HepG2 (cell line): ENCODE data around the gene LGALS4. TPM values are rescaled to one million over a fixed set of nuclear protein-coding genes. Genes with fewer than 3 reads are reported as not detected.
A peak's percentile ranks its signal among the peaks of the same experiment; 100 is the strongest.

Source experiments
- ARID2 ChIP-seq: sonication (generic); formaldehyde crosslinking; IDR thresholded peaks from 2 replicates; pipeline ENCODE4 v1.8.1; 2022; ENCODE audit warnings: mild to moderate bottlenecking, missing genetic modification reagents, borderline replicate concordance
- ARNT2 ChIP-seq: sonication (generic); formaldehyde crosslinking; IDR thresholded peaks from 2 replicates; pipeline ENCODE4 v1.8.0; 2022; ENCODE audit warnings: mild to moderate bottlenecking, low read depth, missing genetic modification reagents, moderate library complexity
- ARNTL ChIP-seq: sonication (generic); formaldehyde crosslinking; IDR thresholded peaks from 2 replicates; pipeline ENCODE4 v1.4.0; 2020; ENCODE audit warnings: mild to moderate bottlenecking, missing genetic modification reagents
- GTF3A ChIP-seq: sonication (generic); formaldehyde crosslinking; conservative IDR thresholded peaks from 2 replicates; pipeline ENCODE4 v1.4.0; 2020; ENCODE audit warnings: mild to moderate bottlenecking, missing genetic modification reagents
- IKZF4 ChIP-seq: sonication (generic); formaldehyde crosslinking; IDR thresholded peaks from 2 replicates; pipeline ENCODE4 v1.5.1; 2020; ENCODE audit warnings: borderline replicate concordance, mild to moderate bottlenecking, low read depth, missing genetic modification reagents; ENCODE audit errors: not compliant biosample characterization
- LRRFIP1 ChIP-seq: sonication (generic); formaldehyde crosslinking; conservative IDR thresholded peaks from 2 replicates; pipeline ENCODE4 v1.4.0; 2020; ENCODE audit warnings: missing genetic modification reagents
- NFE2 ChIP-seq: sonication (generic); formaldehyde crosslinking; IDR thresholded peaks from 2 replicates; pipeline ENCODE4 v1.4.0; 2020; ENCODE audit warnings: missing genetic modification reagents
- NFE2L1 ChIP-seq: sonication (generic); formaldehyde crosslinking; IDR thresholded peaks from 2 replicates; pipeline ENCODE4 v1.4.0; 2020; ENCODE audit warnings: missing genetic modification reagents, mild to moderate bottlenecking, borderline replicate concordance
- REXO4 ChIP-seq: sonication (generic); formaldehyde crosslinking; IDR thresholded peaks from 2 replicates; pipeline ENCODE4 v1.8.0; 2022; ENCODE audit warnings: missing genetic modification reagents, mild to moderate bottlenecking, borderline replicate concordance
- SETDB1 ChIP-seq: sonication (generic); formaldehyde crosslinking; IDR thresholded peaks from 2 replicates; pipeline ENCODE4 v1.5.1; 2020; ENCODE audit warnings: missing genetic modification reagents, mild to moderate bottlenecking, borderline replicate concordance
- ZC3H13 ChIP-seq: sonication (generic); formaldehyde crosslinking; IDR thresholded peaks from 2 replicates; pipeline ENCODE4 v1.8.1; 2023; ENCODE audit warnings: mild to moderate bottlenecking, missing genetic modification reagents, moderate library complexity
- ZFAT ChIP-seq: sonication (generic); formaldehyde crosslinking; conservative IDR thresholded peaks from 2 replicates; pipeline ENCODE4 v1.8.1; 2023; ENCODE audit warnings: missing genetic modification reagents, inconsistent platforms
- ZFP91 ChIP-seq: sonication (generic); formaldehyde crosslinking; IDR thresholded peaks from 2 replicates; pipeline ENCODE4 v1.9.0; 2022; ENCODE audit warnings: missing genetic modification reagents, mild to moderate bottlenecking, borderline replicate concordance
- ZKSCAN5 ChIP-seq: sonication (generic); formaldehyde crosslinking; IDR thresholded peaks from 2 replicates; pipeline ENCODE4 v1.5.1; 2020; ENCODE audit warnings: mild to moderate bottlenecking, missing genetic modification reagents
- ZNF10 ChIP-seq: sonication (generic); formaldehyde crosslinking; IDR thresholded peaks from 2 replicates; pipeline ENCODE4 v1.4.0; 2020; ENCODE audit warnings: mild to moderate bottlenecking, low read depth, missing genetic modification reagents, borderline replicate concordance
- ZNF3 ChIP-seq: IDR thresholded peaks from 2 replicates; pipeline ENCODE4 v1.7.0; 2017; ENCODE audit warnings: inconsistent platforms
- ZNF570 ChIP-seq: sonication (generic); formaldehyde crosslinking; IDR thresholded peaks from 2 replicates; pipeline ENCODE4 v1.4.0; 2020; ENCODE audit warnings: mild to moderate bottlenecking, missing genetic modification reagents, borderline replicate concordance
- ZNF574 ChIP-seq: sonication (generic); formaldehyde crosslinking; IDR thresholded peaks from 2 replicates; pipeline ENCODE4 v1.4.0; 2020; ENCODE audit warnings: missing genetic modification reagents
- ZNF670 ChIP-seq: sonication (generic); formaldehyde crosslinking; IDR thresholded peaks from 2 replicates; pipeline ENCODE4 v1.8.0; 2022; ENCODE audit warnings: mild to moderate bottlenecking, missing genetic modification reagents, borderline replicate concordance
- ZSCAN29 ChIP-seq: sonication (generic); formaldehyde crosslinking; conservative IDR thresholded peaks from 2 replicates; pipeline ENCODE4 v1.4.0; 2020; ENCODE audit warnings: mild to moderate bottlenecking, missing genetic modification reagents
- ZSCAN30 ChIP-seq: sonication (generic); formaldehyde crosslinking; IDR thresholded peaks from 2 replicates; pipeline ENCODE4 v1.5.0; 2020; ENCODE audit warnings: mild to moderate bottlenecking, missing genetic modification reagents
- ZZZ3 ChIP-seq: sonication (generic); formaldehyde crosslinking; IDR thresholded peaks from 2 replicates; pipeline ENCODE4 v1.4.0; 2020; ENCODE audit warnings: missing genetic modification reagents, mild to moderate bottlenecking, borderline replicate concordance
- polyA plus RNA-seq, 8 experiments: library from polyadenylated mRNA; depleted of rRNA in 3 of 8; stranded (reverse) in 7 of 8; unstranded in 1 of 8; fragments of >200 nt; fragmentation: Illumina TruSeq in 4 of 8; extraction: Trizol in 4 of 8; gene quantifications; 2 replicates each; pipeline versions ENCODE4 v1.2.1 to v1.2.3, GENCODE V29; 2011 to 2016; ENCODE audit warnings: low read depth in 4 of 8, missing spikeins in 1 of 8, mixed read lengths in 1 of 8; ENCODE audit not compliant: insufficient read depth in 1 of 8
- total RNA-seq, 5 experiments: library from RNA; depleted of rRNA; stranded (reverse); fragments of >200 nt; fragmentation: Illumina TruSeq; extraction: Trizol; gene quantifications; 2 replicates each; pipeline ENCODE4 v1.2.3, GENCODE V29; 2016; ENCODE audit warnings: low read depth in 1 of 5

LGALS4 gene
- total and polyA plus RNA-seq, 2 of the 13 experiments (the other 11 are each of a cell fraction or from before 2014, with no cell fraction given) = 0.24 to 0.71 TPM

- TF ChIP-seq NFE2L1 (CRISPR knock-in tag) (no peak), REXO4 (no peak), ZC3H13 (CRISPR knock-in tag) (peak; percentile 83; the same call in 1 of the 2 replicates), ZZZ3 (CRISPR knock-in tag) (no peak), ZNF570 (CRISPR knock-in tag) (no peak), ZNF670 (CRISPR knock-in tag) (peak; percentile 91; the same call in 1 of the 2 replicates), ZNF10 (CRISPR knock-in tag) (no peak), ARNT2 (CRISPR knock-in tag) (no peak; the same call in none of the 2 replicates), LRRFIP1 (CRISPR knock-in tag) (no peak), ARID2 (CRISPR knock-in tag) (no peak), ZFAT (CRISPR knock-in tag) (no peak), SETDB1 (CRISPR knock-in tag) (no peak), ZNF3 (no peak), ZSCAN29 (CRISPR knock-in tag) (no peak), NFE2 (CRISPR knock-in tag) (no peak), ZSCAN30 (CRISPR knock-in tag) (no peak), ZNF574 (CRISPR knock-in tag) (no peak), ZFP91 (CRISPR knock-in tag) (no peak), GTF3A (CRISPR knock-in tag) (no peak), ZKSCAN5 (no peak), IKZF4 (no peak), ARNTL (CRISPR knock-in tag) (no peak; the same call in none of the 2 replicates)
Observed at GRCh38 chr19:38849147-38849859, 36.6 kb upstream of the LGALS4 start (continued).
